HG02588 (cell line): ENCODE data around the gene PTCD1.
"Not testable (repeated sequence)": the region's sequence is repeated elsewhere in the genome, so short reads cannot be mapped to it uniquely, and the experiment has no call there.

ENCODE experiments used
- ATAC-seq: cut with Tn5 transposase; IDR thresholded peaks from one replicate; pipeline ENCODE4 v1.9.1; 2021; ENCODE audit warnings: mild to moderate bottlenecking, moderate library complexity; ENCODE audit not compliant: unreplicated experiment

PTCD1 gene

GRCh38 chr7:99449326-99449725 is 10.7 kb upstream of the PTCD1 start:
- ATAC-seq = no peak

GRCh38 chr7:99448855-99449254 is 10.3 kb upstream of the PTCD1 start:
- ATAC-seq = no peak

- ATAC-seq = no peak
Measured at GRCh38 chr7:99447943-99448342, 9.3 kb upstream of the PTCD1 start.

- no peak for ATAC-seq
Measured at GRCh38 chr7:99446096-99446495, 7.5 kb upstream of the PTCD1 start.

GRCh38 chr7:99440195-99440594 is 1.6 kb upstream of the PTCD1 start:
- ATAC-seq = no peak

GRCh38 chr7:99437946-99438572 is 539 bp downstream of the PTCD1 start:
- ATAC-seq = no peak

- ATAC-seq = no peak
Measured at GRCh38 chr7:99433158-99433557, 5.4 kb downstream of the PTCD1 start.

- not testable (repeated sequence) for ATAC-seq
Measured at GRCh38 chr7:99431756-99432540, 6.7 kb downstream of the PTCD1 start.

GRCh38 chr7:99429756-99430155 is 8.8 kb downstream of the PTCD1 start:
- no peak for ATAC-seq

GRCh38 chr7:99428972-99429566 is 9.5 kb downstream of the PTCD1 start:
- no peak for ATAC-seq

GRCh38 chr7:99424932-99425730 is 13.5 kb downstream of the PTCD1 start:
- ATAC-seq = no peak

- no peak for ATAC-seq
Measured at GRCh38 chr7:99422625-99423024, 16.0 kb downstream of the PTCD1 start.

GRCh38 chr7:99422186-99422585 is 16.4 kb downstream of the PTCD1 start:
- ATAC-seq = no peak

GRCh38 chr7:99420986-99421385 is 17.6 kb downstream of the PTCD1 start:
- ATAC-seq = no peak

GRCh38 chr7:99420213-99420612 is 18.4 kb downstream of the PTCD1 start:
- no peak for ATAC-seq

GRCh38 chr7:99419323-99420021 is 19.1 kb downstream of the PTCD1 start:
- ATAC-seq = no peak

- no peak for ATAC-seq
Measured at GRCh38 chr7:99418260-99418659, 20.3 kb downstream of the PTCD1 start.

GRCh38 chr7:99415513-99416127 is 23.0 kb downstream of the PTCD1 start:
- ATAC-seq = not testable (repeated sequence)

GRCh38 chr7:99410635-99411034 is 28.0 kb downstream of the PTCD1 start:
- ATAC-seq = no peak

GRCh38 chr7:99409806-99410205 is 28.8 kb downstream of the PTCD1 start:
- no peak for ATAC-seq
